Occipital lobe (tissue), 2 donors: ENCODE data around the gene COPS7A. TPM values are rescaled to one million over a fixed set of nuclear protein-coding genes. Genes with fewer than 3 reads are reported as not detected.
A peak's percentile ranks its signal among the peaks of the same experiment; 100 is the strongest.

Experiments
- DNase-seq: peaks from one replicate; lab custom pipeline; 2025; lab: John Stamatoyannopoulos, UW
- total RNA-seq: library from RNA; depleted of rRNA; stranded (reverse); fragments of >200 nt; gene quantifications from one replicate; pipeline ENCODE4 v1.2.3, GENCODE V29; 2014

Gene COPS7A
- total RNA-seq, 1 donor from 2014 or later: 37.1 TPM

DNA sequence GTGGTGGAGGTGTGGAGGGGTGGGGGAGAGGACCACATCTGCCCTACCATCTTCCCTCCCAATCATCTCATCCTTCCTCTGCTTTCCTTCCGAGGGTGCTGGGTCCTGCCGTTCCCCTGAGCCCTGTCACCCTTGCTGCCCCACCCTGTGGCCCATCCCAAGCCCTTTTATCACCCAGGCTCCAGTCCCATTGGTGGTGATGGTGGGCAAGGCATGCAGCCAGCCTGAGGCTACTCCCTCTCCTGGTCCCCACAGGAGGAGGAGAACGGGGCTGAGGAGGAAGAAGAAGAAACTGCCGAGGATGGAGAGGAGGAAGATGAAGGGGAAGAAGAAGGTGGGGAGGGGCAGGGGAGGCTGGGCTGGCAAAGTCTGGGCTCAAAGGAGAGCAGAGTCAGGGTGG lies 45.8 kb downstream of the COPS7A start:
- no peak for DNase-seq

- no peak for DNase-seq
Measured at GRCh38 chr12:6770094-6770493, 46.2 kb downstream of the COPS7A start.

DNA sequence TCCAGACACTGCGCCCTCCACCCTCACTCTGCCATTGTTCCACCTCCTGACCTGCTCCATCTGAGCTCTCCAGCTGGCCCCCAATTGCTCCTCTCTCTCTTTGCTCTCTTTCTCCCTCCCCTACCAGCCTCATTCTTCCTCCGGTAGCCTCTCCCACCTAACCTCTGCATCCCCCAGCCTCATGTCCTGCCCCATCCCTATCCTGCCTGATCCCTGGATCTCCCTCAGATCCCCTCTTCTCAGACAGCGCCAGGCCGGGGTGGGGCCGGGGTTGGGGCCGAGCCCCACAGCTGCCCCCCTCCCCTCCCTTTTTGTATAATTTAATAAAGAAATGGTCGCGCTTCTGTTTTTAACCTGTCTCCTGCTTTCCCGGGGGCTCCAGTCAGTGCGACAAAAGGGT lies 46.8 kb downstream of the COPS7A start:
- DNase-seq: no peak

DNA sequence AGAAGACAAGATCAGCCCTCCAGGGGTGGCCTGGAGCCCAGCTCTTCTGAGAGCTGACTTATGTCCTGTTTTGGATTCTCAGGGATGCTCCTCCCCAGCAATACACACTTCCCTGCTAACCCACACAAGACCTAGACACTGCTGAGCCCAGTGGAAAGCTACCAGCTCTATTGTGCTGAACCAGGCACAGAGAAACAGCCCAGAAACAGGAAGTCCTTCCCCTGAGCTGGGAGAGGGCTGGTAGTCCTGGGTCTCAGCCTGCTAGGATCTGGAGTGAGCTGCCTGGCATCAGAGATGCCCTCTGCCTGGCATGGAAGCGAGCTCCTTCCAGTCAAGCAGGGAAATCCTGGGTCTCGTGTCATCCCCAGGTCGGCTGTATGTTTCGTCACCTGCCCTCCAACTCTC lies 47.2 kb downstream of the COPS7A start:
- peak; percentile 57 for DNase-seq

- DNase-seq: no peak
Measured at GRCh38 chr12:6771509-6772330, 47.9 kb downstream of the COPS7A start.

DNA sequence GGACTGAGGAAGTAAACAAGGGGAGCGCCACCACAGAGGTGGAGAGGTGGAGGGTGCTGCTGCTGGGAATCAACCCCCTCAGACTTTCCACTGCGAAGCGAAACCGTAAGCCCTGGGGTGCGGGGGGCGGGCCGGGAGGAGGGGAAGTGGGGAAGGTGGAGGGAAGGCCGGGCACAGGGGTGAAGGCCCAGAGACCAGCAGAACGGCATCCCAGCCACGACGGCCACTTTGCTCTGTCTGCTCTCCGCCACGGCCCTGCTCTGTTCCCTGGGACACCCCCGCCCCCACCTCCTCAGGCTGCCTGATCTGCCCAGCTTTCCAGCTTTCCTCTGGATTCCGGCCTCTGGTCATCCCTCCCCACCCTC lies 48.5 kb downstream of the COPS7A start, which contains the start of gene LAG3:
LAG3 (plus strand) TSS at position 190 of the 365 bp plus-strand sequence. CDS start 333 bp downstream, outside the sequence.
- DNase-seq: no peak

DNA sequence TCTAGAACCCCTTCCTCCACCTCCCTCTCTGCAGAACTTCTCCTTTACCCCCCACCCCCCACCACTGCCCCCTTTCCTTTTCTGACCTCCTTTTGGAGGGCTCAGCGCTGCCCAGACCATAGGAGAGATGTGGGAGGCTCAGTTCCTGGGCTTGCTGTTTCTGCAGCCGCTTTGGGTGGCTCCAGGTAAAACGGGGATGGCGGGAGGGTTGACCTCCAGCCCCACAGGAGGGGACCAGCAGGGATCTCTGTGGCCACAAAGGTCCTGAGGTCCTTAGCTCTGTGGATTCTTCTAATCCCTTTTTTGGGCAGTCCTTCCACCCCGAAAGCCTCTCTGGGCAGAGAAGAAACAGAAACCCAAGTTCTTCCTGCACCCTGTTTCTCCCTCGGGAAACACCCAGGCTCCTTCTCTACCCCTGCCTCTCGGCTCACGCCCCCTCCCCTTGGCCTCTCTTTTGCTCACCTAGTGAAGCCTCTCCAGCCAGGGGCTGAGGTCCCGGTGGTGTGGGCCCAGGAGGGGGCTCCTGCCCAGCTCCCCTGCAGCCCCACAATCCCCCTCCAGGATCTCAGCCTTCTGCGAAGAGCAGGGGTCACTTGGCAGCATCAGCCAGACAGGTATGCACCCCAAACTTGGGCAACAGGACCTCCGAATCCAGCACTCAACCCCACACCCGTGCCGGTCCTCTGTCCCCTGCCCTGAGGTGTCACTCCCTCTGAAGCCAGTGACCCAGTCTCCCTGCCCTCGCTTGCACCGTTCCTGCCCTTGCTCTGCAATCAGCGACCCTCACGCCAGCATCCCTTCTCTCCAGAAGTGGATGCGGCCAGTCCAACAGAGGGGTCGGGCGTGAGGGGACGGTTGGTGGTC lies 49.1 kb downstream of the COPS7A start:
- DNase-seq: no peak

DNA sequence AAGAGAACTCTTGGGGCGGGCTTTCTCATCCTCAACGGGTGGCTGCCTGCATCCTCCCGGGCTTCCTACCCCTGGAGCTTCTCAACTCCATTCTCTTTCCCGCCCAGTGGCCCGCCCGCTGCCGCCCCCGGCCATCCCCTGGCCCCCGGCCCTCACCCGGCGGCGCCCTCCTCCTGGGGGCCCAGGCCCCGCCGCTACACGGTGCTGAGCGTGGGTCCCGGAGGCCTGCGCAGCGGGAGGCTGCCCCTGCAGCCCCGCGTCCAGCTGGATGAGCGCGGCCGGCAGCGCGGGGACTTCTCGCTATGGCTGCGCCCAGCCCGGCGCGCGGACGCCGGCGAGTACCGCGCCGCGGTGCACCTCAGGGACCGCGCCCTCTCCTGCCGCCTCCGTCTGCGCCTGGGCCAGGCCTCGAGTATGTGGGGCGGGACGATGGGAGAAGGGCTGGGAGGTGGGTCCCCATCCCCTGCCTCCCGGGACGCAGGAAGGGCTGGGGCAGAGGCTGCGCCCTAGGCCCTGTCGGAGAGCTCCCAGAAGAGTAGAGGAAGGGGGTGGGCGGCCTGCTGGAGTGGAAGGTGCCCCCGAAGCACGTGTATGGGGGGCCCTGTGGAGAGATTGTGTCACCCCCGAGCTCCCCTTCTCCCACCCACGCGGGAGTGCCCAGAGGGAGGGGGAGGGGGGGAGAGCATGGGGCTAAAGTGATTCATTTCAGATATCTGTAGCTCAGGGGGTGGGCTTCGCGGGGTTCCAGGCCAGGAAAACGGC lies 49.9 kb downstream of the COPS7A start:
- DNase-seq: no peak

GRCh38 chr12:6774499-6775062 lies 50.7 kb downstream of the COPS7A start:
- no peak for DNase-seq

- no peak for DNase-seq
Measured at GRCh38 chr12:6775185-6776174, 51.6 kb downstream of the COPS7A start.

- no peak for DNase-seq
Measured at GRCh38 chr12:6777386-6777785, 53.5 kb downstream of the COPS7A start.

DNA sequence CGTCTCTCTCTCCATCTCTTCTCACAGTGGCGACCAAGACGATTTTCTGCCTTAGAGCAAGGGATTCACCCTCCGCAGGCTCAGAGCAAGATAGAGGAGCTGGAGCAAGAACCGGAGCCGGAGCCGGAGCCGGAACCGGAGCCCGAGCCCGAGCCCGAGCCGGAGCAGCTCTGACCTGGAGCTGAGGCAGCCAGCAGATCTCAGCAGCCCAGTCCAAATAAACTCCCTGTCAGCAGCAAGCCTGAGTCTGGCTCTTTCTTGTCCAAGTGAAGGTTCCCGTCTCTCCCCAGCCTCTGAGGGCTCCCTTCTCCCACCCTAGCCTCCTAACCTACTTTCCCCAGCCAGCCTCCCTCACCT lies 54.3 kb downstream of the COPS7A start:
- peak; percentile 55 for DNase-seq

DNA sequence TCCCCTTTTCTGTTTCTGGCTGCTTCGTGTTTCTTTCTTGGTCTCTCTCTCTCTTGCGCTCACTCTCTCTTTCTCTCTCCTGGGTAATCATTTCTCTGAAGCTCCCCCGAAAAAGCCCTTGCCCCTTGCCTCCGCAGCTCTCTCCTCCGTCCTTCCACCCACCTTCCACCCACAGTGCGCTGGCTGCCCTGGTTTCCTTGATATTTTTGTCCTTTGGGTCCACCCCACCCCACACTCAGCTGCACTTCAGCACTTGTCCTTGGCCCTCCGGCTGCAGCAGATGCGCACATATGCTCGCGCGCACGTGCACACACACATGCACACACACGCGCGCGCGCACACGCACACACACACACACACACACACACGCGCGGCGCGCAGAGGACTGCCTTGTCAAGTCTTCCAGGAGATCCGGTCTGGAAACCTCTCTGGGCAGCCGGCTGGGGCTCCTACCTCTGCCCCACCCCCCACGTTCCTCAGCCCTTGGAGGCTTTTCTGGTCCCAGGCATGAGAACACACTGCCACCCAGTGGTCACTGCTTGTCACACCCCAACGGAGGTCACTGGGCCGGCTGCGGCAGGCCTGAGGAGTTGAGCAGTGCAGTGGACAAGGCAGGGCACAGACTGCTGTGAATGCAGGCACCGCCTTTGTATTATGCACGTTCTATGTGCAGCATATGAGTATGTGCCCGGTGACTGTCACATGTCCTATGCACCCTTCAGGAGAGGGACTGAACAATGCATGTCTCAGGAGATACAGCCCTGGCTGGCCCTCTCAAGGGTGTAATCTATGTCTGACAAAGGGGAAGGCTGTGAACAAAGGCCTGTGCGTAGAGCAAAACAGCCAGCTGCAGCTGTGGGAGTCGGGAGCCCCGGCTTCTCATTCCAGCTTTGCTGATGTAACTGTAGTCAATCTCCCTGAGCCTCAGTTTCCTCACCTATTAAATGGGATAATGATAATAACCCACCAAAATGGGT lies 55.0 kb downstream of the COPS7A start:
- DNase-seq: peak; percentile 86

GRCh38 chr12:6779708-6780432 lies 56.0 kb downstream of the COPS7A start:
- DNase-seq: no peak

GRCh38 chr12:6780573-6780972 lies 56.7 kb downstream of the COPS7A start:
- no peak for DNase-seq
